B cell (primary cell): ENCODE measurements around the gene DPYSL3. TPM values are rescaled to one million over a fixed set of nuclear protein-coding genes. Genes with fewer than 3 reads are reported as not detected.

Experiments used
- ATAC-seq: fragments of 200-7000 bp; cut with Tn5 transposase; one replicate; pipeline ENCODE4 v1.10.0; 2021; ENCODE audit warnings: low read depth, mild to moderate bottlenecking, moderate number of reproducible peaks, moderate library complexity
- CTCF ChIA-PET: fragments of 350-600 bp; sonication (Branson Sonifier 250); formaldehyde crosslinking; loops from one replicate; lab custom pipeline; 2021; ENCODE audit warnings: antibody characterized with exemption, inconsistent platforms; lab: Charles Lee
- POLR2A ChIA-PET: fragments of 350-600 bp; sonication (Branson Sonifier 250); formaldehyde crosslinking; loops from one replicate; lab custom pipeline; 2021; ENCODE audit warnings: antibody characterized with exemption; lab: Charles Lee
- DNase-seq: peaks from one replicate; pipeline ENCODE4 v3.0.0; 2013
- H2AFZ ChIP-seq: 2 replicates; pipeline ENCODE4 v1.6.1; 2012; ENCODE audit warnings: mild to moderate bottlenecking, low read depth, low read length; ENCODE audit not compliant: insufficient read depth, poor library complexity, severe bottlenecking
- H3K27ac ChIP-seq, 2 donors: 1 replicate in 1 of 2; 2 replicates in 1 of 2; pipeline ENCODE4 v1.5.1; 2012 to 2013; ENCODE audit warnings: low read length in 2 of 2, mild to moderate bottlenecking in 2 of 2, moderate library complexity in 1 of 2
- H3K27me3 ChIP-seq, 4 experiments: fragments of 200-600 bp in 1 of 4; sonication (generic) in 1 of 4; replicated peaks in 1 of 4; 1 replicate in 2 of 4; 2 replicates in 2 of 4; pipeline versions ENCODE4 v1.6.1 to v1.7.0; 2013 to 2016; ENCODE audit warnings: low read length in 3 of 4, mild to moderate bottlenecking in 2 of 4, mixed read lengths in 1 of 4, moderate library complexity in 1 of 4; ENCODE audit not compliant: insufficient read depth in 4 of 4, control insufficient read depth in 3 of 4; ENCODE audit errors: control extremely low read depth in 1 of 4
- H3K36me3 ChIP-seq, 2 experiments: replicated peaks in 1 of 2; 1 replicate in 1 of 2; 2 replicates in 1 of 2; pipeline versions ENCODE4 v1.6.1 to v1.7.1; 2013; ENCODE audit warnings: low read length in 1 of 2; ENCODE audit not compliant: insufficient read depth in 2 of 2, control insufficient read depth in 1 of 2; ENCODE audit errors: control extremely low read depth in 1 of 2, extremely low read depth in 1 of 2
- H3K4me1 ChIP-seq, 2 donors: fragments of 200-600 bp in 1 of 2; sonication (generic) in 1 of 2; 1 replicate in 1 of 2; 2 replicates in 1 of 2; pipeline versions ENCODE4 v1.5.1 to v1.6.1; 2013 to 2017; ENCODE audit warnings: low read length in 2 of 2; ENCODE audit not compliant: control insufficient read depth in 2 of 2, insufficient read depth in 2 of 2
- H3K4me2 ChIP-seq: replicated peaks from 2 replicates; pipeline ENCODE3; 2012; ENCODE audit warnings: mild to moderate bottlenecking, low read depth, low read length; ENCODE audit not compliant: poor library complexity, severe bottlenecking
- H3K4me3 ChIP-seq, 5 experiments: fragments of 200-600 bp in 1 of 5; sonication (generic) in 1 of 5; 1 replicate in 3 of 5; 2 replicates in 2 of 5; pipeline versions ENCODE4 v1.5.1 to v1.7.0; 2011 to 2016; ENCODE audit warnings: low read length in 4 of 5, mild to moderate bottlenecking in 4 of 5, low read depth in 2 of 5, control low read depth in 1 of 5, moderate library complexity in 1 of 5; ENCODE audit not compliant: insufficient read depth in 1 of 5; ENCODE audit errors: control extremely low read depth in 1 of 5, extremely low read depth in 1 of 5
- H3K79me2 ChIP-seq: fragments of 200-600 bp; sonication (generic); one replicate; pipeline ENCODE4 v1.6.0; 2016; ENCODE audit warnings: low read length; ENCODE audit not compliant: control insufficient read depth, insufficient read depth
- H3K9ac ChIP-seq: fragments of 200-600 bp; sonication (generic); 2 replicates; pipeline ENCODE4 v1.6.1; 2017; ENCODE audit warnings: mild to moderate bottlenecking, low read length, moderate library complexity
- H3K9me3 ChIP-seq, 3 donors: one replicate each; pipeline versions ENCODE4 v1.6.1 to v1.7.1; 2013; ENCODE audit warnings: low read length in 2 of 3; ENCODE audit not compliant: control insufficient read depth in 2 of 3, insufficient read depth in 1 of 3; ENCODE audit errors: control extremely low read depth in 1 of 3
- H4K20me1 ChIP-seq: 2 replicates; pipeline ENCODE4 v1.6.0; 2012; ENCODE audit warnings: mild to moderate bottlenecking, low read length; ENCODE audit not compliant: insufficient read depth, control insufficient read depth, poor library complexity, severe bottlenecking
- H3K27ac Mint-ChIP-seq: one replicate; pipeline ENCODE4 v1.8.0; 2021; ENCODE audit warnings: mixed read lengths
- H3K27me3 Mint-ChIP-seq: one replicate; pipeline ENCODE4 v1.8.0; 2021; ENCODE audit warnings: mixed read lengths
- H3K4me1 Mint-ChIP-seq: one replicate; pipeline ENCODE4 v1.8.0; 2021; ENCODE audit warnings: mixed read lengths
- H3K4me3 Mint-ChIP-seq: one replicate; pipeline ENCODE4 v1.8.0; 2021; ENCODE audit warnings: mixed read lengths
- H3K9me3 Mint-ChIP-seq: one replicate; pipeline ENCODE4 v1.8.0; 2022; ENCODE audit warnings: mixed read lengths; ENCODE audit not compliant: insufficient read depth
- EZH2 ChIP-seq: IDR thresholded peaks from 2 replicates; pipeline ENCODE4 v1.6.1; 2012; ENCODE audit warnings: borderline replicate concordance, low read depth, mild to moderate bottlenecking, moderate library complexity, low read length; ENCODE audit not compliant: insufficient read depth, poor library complexity, severe bottlenecking
- WGBS: methylation state at CpG from one replicate; pipeline ENCODE4 v1.1.5; 2013; ENCODE audit warnings: missing lambda C conversion rate; ENCODE audit not compliant: insufficient coverage; 5-methylcytosine and 5-hydroxymethylcytosine counted together
- intact Hi-C: fragments of 100-400 bp; cut with micrococcal nuclease; formaldehyde crosslinking; loops from one replicate; pipeline ENCODE4 v1.10.0; 2022
- polyA plus RNA-seq: library from polyadenylated mRNA; depleted of rRNA; stranded (reverse); fragments of >200 nt; gene quantifications from 2 replicates; pipeline ENCODE4 v1.2.3, GENCODE V29; 2012
- total RNA-seq, 2 donors: library from RNA; stranded (reverse); fragments of 120-200 nt in 1 of 2; gene quantifications; 1 replicate in 1 of 2; 2 replicates in 1 of 2; pipeline versions ENCODE4 v1.2.3 to v1.2.4, GENCODE V29; 2013 to 2022
- TF ChIP-seq, protein P1 (sequence below): fragments of 200-600 bp; IDR thresholded peaks from one replicate; pipeline ENCODE4 v1.8.0; 2022; ENCODE audit warnings: antibody characterized with exemption, mild to moderate bottlenecking

DPYSL3 gene
- total and polyA plus RNA-seq, 2 donors (not counting 1 experiment from before 2014, with no cell fraction given), result not detected

DNA sequence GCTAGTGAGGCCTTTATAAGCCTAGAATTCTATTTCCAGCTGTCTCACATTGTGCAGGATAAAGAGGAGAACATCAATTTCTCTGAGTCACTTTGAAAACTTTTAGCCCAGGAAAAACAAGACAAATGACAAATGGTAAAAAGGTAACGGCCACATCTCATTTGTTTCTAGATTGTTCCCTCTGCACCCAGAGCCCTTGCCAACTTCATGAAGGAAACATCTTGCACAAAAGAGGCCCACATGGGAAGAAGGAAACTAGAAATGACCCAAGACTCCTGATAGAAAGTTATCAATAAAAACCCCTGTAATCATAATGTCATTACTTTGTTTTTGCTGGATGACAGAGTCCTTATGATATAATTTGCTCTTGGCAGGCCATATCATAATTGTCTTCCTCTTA is 5.3 kb downstream of the DPYSL3 start:
- Histone ChIP-seq H3K36me3 (no peaks in the 10 kb centered on the region), H3K4me1 (no peaks in the 10 kb centered on the region), H3K27ac (no peak overlapping the region), H3K9me3 (peaks cover 0 to 10% (median 0%) of the 10 kb centered on the region in 3 donors), H3K4me3 (no peak overlapping the region), H3K9ac (no peak overlapping the region), H4K20me1 (no peaks in the 10 kb centered on the region), H3K27me3 (peaks cover 0 to 7% (median 4%) of the 10 kb centered on the region in 4 experiments), H3K79me2 (no peaks in the 10 kb centered on the region), H3K4me2 (no peak overlapping the region), H2AFZ (no peak overlapping the region)
- CTCF ChIA-PET, result no interaction called here
- WGBS, result 100% methylated on average over 1 of the region's 1 CpG
- DNase-seq, result no peak
- H3K4me3 Mint-ChIP-seq, result no peak overlapping the region
- H3K4me1 Mint-ChIP-seq, result no peaks in the 10 kb centered on the region
- peaks cover 2% of the 10 kb centered on the region for H3K9me3 Mint-ChIP-seq
- H3K27me3 Mint-ChIP-seq, result peaks cover 18% of the 10 kb centered on the region
- TF ChIP-seq EZH2, result no peak
- TF ChIP-seq, protein P1, sequence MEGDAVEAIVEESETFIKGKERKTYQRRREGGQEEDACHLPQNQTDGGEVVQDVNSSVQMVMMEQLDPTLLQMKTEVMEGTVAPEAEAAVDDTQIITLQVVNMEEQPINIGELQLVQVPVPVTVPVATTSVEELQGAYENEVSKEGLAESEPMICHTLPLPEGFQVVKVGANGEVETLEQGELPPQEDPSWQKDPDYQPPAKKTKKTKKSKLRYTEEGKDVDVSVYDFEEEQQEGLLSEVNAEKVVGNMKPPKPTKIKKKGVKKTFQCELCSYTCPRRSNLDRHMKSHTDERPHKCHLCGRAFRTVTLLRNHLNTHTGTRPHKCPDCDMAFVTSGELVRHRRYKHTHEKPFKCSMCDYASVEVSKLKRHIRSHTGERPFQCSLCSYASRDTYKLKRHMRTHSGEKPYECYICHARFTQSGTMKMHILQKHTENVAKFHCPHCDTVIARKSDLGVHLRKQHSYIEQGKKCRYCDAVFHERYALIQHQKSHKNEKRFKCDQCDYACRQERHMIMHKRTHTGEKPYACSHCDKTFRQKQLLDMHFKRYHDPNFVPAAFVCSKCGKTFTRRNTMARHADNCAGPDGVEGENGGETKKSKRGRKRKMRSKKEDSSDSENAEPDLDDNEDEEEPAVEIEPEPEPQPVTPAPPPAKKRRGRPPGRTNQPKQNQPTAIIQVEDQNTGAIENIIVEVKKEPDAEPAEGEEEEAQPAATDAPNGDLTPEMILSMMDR, result no peak
- intact Hi-C loops, result no loop called here
- ATAC-seq, result no peak
- H3K27ac Mint-ChIP-seq, result no peak overlapping the region
- POLR2A ChIA-PET, result no interaction called here

DNA sequence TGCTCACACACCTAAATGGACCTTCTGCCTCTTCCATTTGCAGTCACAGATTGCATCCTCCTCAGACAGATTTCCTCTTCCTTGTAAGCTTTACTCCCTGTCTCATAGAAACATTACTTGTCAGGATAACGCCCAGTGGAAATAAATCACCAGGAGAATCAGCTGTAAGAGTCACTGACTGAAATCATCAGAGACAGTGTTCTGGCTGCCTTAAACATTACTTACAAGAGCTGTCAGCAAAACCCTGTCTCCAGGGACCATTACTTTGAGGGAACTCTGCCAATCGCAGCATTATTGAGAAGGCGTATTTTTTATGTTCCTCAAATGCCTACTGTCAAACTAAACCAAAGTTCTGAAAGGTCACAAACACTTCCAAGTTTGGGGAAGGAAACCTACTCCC is 5.9 kb downstream of the DPYSL3 start:
- Histone ChIP-seq H4K20me1 (no peaks in the 10 kb centered on the region), H3K9me3 (peaks cover 0 to 5% (median 0%) of the 10 kb centered on the region in 3 donors), H3K27me3 (peaks cover 0 to 6% (median 2%) of the 10 kb centered on the region in 4 experiments), H3K9ac (no peak overlapping the region), H3K79me2 (no peaks in the 10 kb centered on the region), H3K36me3 (no peaks in the 10 kb centered on the region), H3K4me2 (no peak overlapping the region), H3K27ac (no peak overlapping the region), H3K4me3 (no peak overlapping the region), H3K4me1 (no peaks in the 10 kb centered on the region), H2AFZ (no peak overlapping the region)
- Mint-ChIP-seq H3K9me3 (peaks cover 2% of the 10 kb centered on the region), H3K27me3 (peaks cover 18% of the 10 kb centered on the region), H3K27ac (no peak overlapping the region), H3K4me1 (no peaks in the 10 kb centered on the region), H3K4me3 (no peak overlapping the region)
- CTCF ChIA-PET, result no interaction called here
- POLR2A ChIA-PET, result no interaction called here
- DNase-seq (no peak), ATAC-seq (no peak)
- TF ChIP-seq EZH2, result no peak
- TF ChIP-seq, protein P1, result no peak
- 40% methylated on average over 1 of the region's 3 CpGs for WGBS
- intact Hi-C loops, result no loop called here
